ENCODE data around the gene LRIG1. TPM values are rescaled to one million over a fixed set of nuclear protein-coding genes. Genes with fewer than 3 reads are reported as not detected.

Gene LRIG1
- total and polyA plus RNA-seq, 10 of the 15 experiments (the other 5 are each of a cell fraction or from before 2014, with no cell fraction given): 0.84 to 16.4 (median 8.1) TPM

GRCh38 chr3:66397745-66398144 is 103.1 kb downstream of the LRIG1 start:
- H3K36me3 ChIP-seq (ENCODE audit: control insufficient read depth in 2 of 2, insufficient read depth in 2 of 2, low read length in 1 of 2): no peaks in the 10 kb centered on the region; a peak in 1 of 4 replicates
- POLR2A ChIA-PET: interaction anchor here (0.5 to 0.6 kb wide), 2 partner anchors 8 to 872 kb away, joined by 4 read pairs; no protein-coding TSS in a partner anchor
- no peak for DNase-seq (ENCODE audit: low read depth, low spot score)
- in situ Hi-C loops (cut with MboI): no loop called here
- no peak for FAIRE-seq
- no peak overlapping the region for H3K9ac ChIP-seq (ENCODE audit: control insufficient read depth, insufficient read depth, low read length)
- no TSS peak for BruUV-seq (replicated peaks)
- RAD21 ChIA-PET (ENCODE audit: unreplicated experiment): interaction anchor here (1.3 kb wide), 1 partner anchor 112 kb away, joined by 3 read pairs; no protein-coding TSS in a partner anchor
- H3K27me3 ChIP-seq (replicated peaks in 1 of 2; ENCODE audit: control insufficient read depth in 2 of 2, insufficient read depth in 2 of 2, low read length in 1 of 2): no peaks in the 10 kb centered on the region; a peak in 1 of 4 replicates
- CTCF ChIA-PET: interaction anchor here (0.8 to 1.9 kb wide), 4 partner anchors 10 to 524 kb away, joined by 3 to 17 read pairs (median 6); no protein-coding TSS in a partner anchor
- TF ChIP-seq NRF1 (conservative IDR thresholded peaks at IDR 0.05; ENCODE audit: low read depth, low read length) (no peak), ATF3 (IDR thresholded peaks at IDR 0.05; ENCODE audit: borderline replicate concordance, extremely low read depth, low read depth, low read length) (no peak)
- no peaks in the 10 kb centered on the region for H4K20me1 ChIP-seq (ENCODE audit: control insufficient read depth, insufficient read depth)
- H3K79me2 ChIP-seq (ENCODE audit: control insufficient read depth, insufficient read depth, low read length): no peaks in the 10 kb centered on the region
- 100% methylated on average over 2 of the region's 2 CpGs for WGBS (ENCODE audit: insufficient coverage, insufficient replicate concordance, low lambda C conversion rate, missing lambda C conversion rate)
- SMC1A ChIA-PET (ENCODE audit: uncharacterized antibody, unreplicated experiment): interaction anchor here (1.7 kb wide), 1 partner anchor 12 kb away, joined by 3 read pairs; no protein-coding TSS in a partner anchor
- no peak for ATAC-seq
- peaks cover 10% of the 10 kb centered on the region for H3K4me1 ChIP-seq (ENCODE audit: control insufficient read depth, insufficient read depth, low read length)
- no peaks in the 10 kb centered on the region for H3K9me3 ChIP-seq (replicated peaks; ENCODE audit: control insufficient read depth, insufficient read depth, low read length)
- H3K4me2 ChIP-seq (ENCODE audit: control insufficient read depth, insufficient read depth): no peak overlapping the region
- H2AFZ ChIP-seq (ENCODE audit: control insufficient read depth, low read depth, low read length): no peak overlapping the region
- H3K27ac ChIP-seq (ENCODE audit: control insufficient read depth, insufficient read depth): no peak overlapping the region
- intact Hi-C loops (cut with micrococcal nuclease; ENCODE audit: unreplicated experiment): no loop called here
- H3K4me3 ChIP-seq: no peak overlapping the region

GRCh38 chr3:66396888-66397287 is 103.9 kb downstream of the LRIG1 start:
- BruUV-seq (replicated peaks): no TSS peak
- POLR2A ChIA-PET: interaction anchor here (0.6 kb wide), 1 partner anchor 11 kb away, joined by 3 read pairs; no protein-coding TSS in a partner anchor
- RAD21 ChIA-PET (ENCODE audit: unreplicated experiment): no interaction called here
- H4K20me1 ChIP-seq (ENCODE audit: control insufficient read depth, insufficient read depth): no peaks in the 10 kb centered on the region
- H3K27ac ChIP-seq (ENCODE audit: control insufficient read depth, insufficient read depth): no peak overlapping the region
- DNase-seq (ENCODE audit: low read depth, low spot score) (no peak), ATAC-seq (no peak), FAIRE-seq (no peak)
- no peak overlapping the region for H2AFZ ChIP-seq (ENCODE audit: control insufficient read depth, low read depth, low read length)
- no peak overlapping the region for H3K4me2 ChIP-seq (ENCODE audit: control insufficient read depth, insufficient read depth)
- TF ChIP-seq RAD51 (IDR thresholded peaks at IDR 0.05) (no peak), EGR1 (IDR thresholded peaks at IDR 0.05; ENCODE audit: borderline replicate concordance in 1 of 2, low read depth in 2 of 2, low read length in 2 of 2) (no peak), IRF5 (IDR thresholded peaks at IDR 0.05; ENCODE audit: borderline replicate concordance) (no peak), MTA2 (IDR thresholded peaks at IDR 0.05; ENCODE audit: low read depth) (no peak), POLR2AphosphoS5 (IDR thresholded peaks at IDR 0.05; ENCODE audit: low read length) (no peak), RCOR1 (conservative IDR thresholded peaks at IDR 0.05; ENCODE audit: low read depth, low read length) (no peak), TCF7 (IDR thresholded peaks at IDR 0.05; ENCODE audit: borderline replicate concordance) (no peak), YY1 (IDR thresholded peaks at IDR 0.05; ENCODE audit: low read depth, low read length) (no peak), CHD2 (IDR thresholded peaks at IDR 0.05; ENCODE audit: borderline replicate concordance, low read depth, low read length) (no peak), ZBTB4 (CRISPR knock-in tag; IDR thresholded peaks at IDR 0.05) (no peak)
- H3K9me3 ChIP-seq (replicated peaks; ENCODE audit: control insufficient read depth, insufficient read depth, low read length): no peaks in the 10 kb centered on the region
- no peak overlapping the region for H3K4me3 ChIP-seq
- peaks cover 10% of the 10 kb centered on the region for H3K4me1 ChIP-seq (ENCODE audit: control insufficient read depth, insufficient read depth, low read length)
- no peak overlapping the region for H3K9ac ChIP-seq (ENCODE audit: control insufficient read depth, insufficient read depth, low read length)
- in situ Hi-C loops (cut with MboI): no loop called here
- intact Hi-C loops (cut with micrococcal nuclease; ENCODE audit: unreplicated experiment): no loop called here
- no peaks in the 10 kb centered on the region; a peak in 2 of 4 replicates for H3K36me3 ChIP-seq (ENCODE audit: control insufficient read depth in 2 of 2, insufficient read depth in 2 of 2, low read length in 1 of 2)
- H3K27me3 ChIP-seq (replicated peaks in 1 of 2; ENCODE audit: control insufficient read depth in 2 of 2, insufficient read depth in 2 of 2, low read length in 1 of 2): no peaks in the 10 kb centered on the region
- SMC1A ChIA-PET (ENCODE audit: uncharacterized antibody, unreplicated experiment): interaction anchor here (1.1 to 1.7 kb wide), 2 partner anchors 11 to 70 kb away, joined by 3 read pairs; no protein-coding TSS in a partner anchor
- CTCF ChIA-PET: interaction anchor here (0.8 to 1.9 kb wide), 4 partner anchors 11 to 525 kb away, joined by 3 to 17 read pairs (median 6); no protein-coding TSS in a partner anchor
- no peaks in the 10 kb centered on the region for H3K79me2 ChIP-seq (ENCODE audit: control insufficient read depth, insufficient read depth, low read length)
- WGBS (ENCODE audit: insufficient coverage, insufficient replicate concordance, low lambda C conversion rate, missing lambda C conversion rate): 72% methylated on average over 9 of the region's 9 CpGs
